ENCODE data around the gene PHLPP2. TPM values are rescaled to one million over a fixed set of nuclear protein-coding genes. Genes with fewer than 3 reads are reported as not detected.

The PHLPP2 gene
- total RNA-seq, 1 experiment from 2014 or later: 10.5 TPM

DNA sequence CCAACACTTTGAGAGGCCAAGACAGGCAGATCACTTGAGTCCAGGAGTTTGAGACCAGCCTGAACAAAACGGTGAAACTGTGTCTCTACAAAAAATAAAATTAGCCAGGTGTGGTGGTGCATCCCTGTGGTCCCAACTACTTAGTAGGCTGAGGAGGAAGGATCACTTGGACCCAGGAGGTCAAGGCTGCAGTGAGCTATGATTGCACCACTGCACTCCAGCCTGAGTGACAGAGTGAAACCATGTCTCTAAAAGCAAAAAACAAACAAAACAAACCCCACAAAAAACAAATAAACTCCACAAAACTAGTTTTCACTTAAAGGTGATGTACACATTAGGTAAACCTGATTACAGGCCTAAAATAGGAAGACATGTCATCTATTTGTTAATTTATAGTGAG is 58.2 kb downstream of the PHLPP2 start:
- ChIA-PET POLR2A (interaction anchor here (0.5 kb wide), 1 partner anchor 51 kb away, joined by 3 read pairs; no protein-coding TSS in a partner anchor), CTCF (interaction anchor here (1.0 kb wide), 1 partner anchor 79 kb away, joined by 3 read pairs; no protein-coding TSS in a partner anchor)
- intact Hi-C loops (cut with micrococcal nuclease): no loop called here
- Mint-ChIP-seq H3K9me3 (ENCODE audit: unreplicated experiment) (no peaks in the 10 kb centered on the region), H3K4me1 (ENCODE audit: insufficient read depth, unreplicated experiment) (no peaks in the 10 kb centered on the region), H3K27me3 (ENCODE audit: insufficient read depth, unreplicated experiment) (no peaks in the 10 kb centered on the region), H3K4me3 (ENCODE audit: unreplicated experiment) (no peak overlapping the region), H3K36me3 (ENCODE audit: insufficient read depth, unreplicated experiment) (peaks cover 62% of the 10 kb centered on the region), H3K27ac (ENCODE audit: low read depth, unreplicated experiment) (no peak overlapping the region)
- TF ChIP-seq, protein P1, sequence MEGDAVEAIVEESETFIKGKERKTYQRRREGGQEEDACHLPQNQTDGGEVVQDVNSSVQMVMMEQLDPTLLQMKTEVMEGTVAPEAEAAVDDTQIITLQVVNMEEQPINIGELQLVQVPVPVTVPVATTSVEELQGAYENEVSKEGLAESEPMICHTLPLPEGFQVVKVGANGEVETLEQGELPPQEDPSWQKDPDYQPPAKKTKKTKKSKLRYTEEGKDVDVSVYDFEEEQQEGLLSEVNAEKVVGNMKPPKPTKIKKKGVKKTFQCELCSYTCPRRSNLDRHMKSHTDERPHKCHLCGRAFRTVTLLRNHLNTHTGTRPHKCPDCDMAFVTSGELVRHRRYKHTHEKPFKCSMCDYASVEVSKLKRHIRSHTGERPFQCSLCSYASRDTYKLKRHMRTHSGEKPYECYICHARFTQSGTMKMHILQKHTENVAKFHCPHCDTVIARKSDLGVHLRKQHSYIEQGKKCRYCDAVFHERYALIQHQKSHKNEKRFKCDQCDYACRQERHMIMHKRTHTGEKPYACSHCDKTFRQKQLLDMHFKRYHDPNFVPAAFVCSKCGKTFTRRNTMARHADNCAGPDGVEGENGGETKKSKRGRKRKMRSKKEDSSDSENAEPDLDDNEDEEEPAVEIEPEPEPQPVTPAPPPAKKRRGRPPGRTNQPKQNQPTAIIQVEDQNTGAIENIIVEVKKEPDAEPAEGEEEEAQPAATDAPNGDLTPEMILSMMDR (IDR thresholded peaks at IDR 0.05; ENCODE audit: unreplicated experiment): no peak
- no TSS peak for BruUV-seq (replicated peaks)
- no peak for DNase-seq (ENCODE audit: unreplicated experiment)

DNA sequence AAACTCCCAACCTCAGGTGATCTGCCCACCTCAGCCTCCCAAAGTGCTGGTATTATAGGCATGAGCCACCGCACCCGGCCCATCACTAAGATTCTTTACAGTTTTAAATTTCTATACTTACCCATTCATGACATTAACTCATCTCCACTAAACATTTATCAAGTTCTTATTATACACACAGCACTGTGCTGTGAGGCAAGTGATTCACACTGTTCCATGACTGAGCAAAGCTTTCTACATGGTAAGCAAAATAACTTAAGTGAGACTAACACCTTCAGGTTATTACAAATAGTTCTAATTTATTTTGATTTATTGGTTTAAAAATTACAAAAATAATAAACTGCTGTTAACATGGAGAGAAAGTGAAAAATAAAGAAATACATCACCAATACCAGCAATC is 65.0 kb downstream of the PHLPP2 start:
- TF ChIP-seq, protein P1 (IDR thresholded peaks at IDR 0.05; ENCODE audit: unreplicated experiment): no peak
- Mint-ChIP-seq H3K27ac (ENCODE audit: low read depth, unreplicated experiment) (no peak overlapping the region), H3K27me3 (ENCODE audit: insufficient read depth, unreplicated experiment) (no peaks in the 10 kb centered on the region), H3K4me3 (ENCODE audit: unreplicated experiment) (no peak overlapping the region), H3K36me3 (ENCODE audit: insufficient read depth, unreplicated experiment) (peaks cover 76% of the 10 kb centered on the region), H3K4me1 (ENCODE audit: insufficient read depth, unreplicated experiment) (no peaks in the 10 kb centered on the region), H3K9me3 (ENCODE audit: unreplicated experiment) (no peaks in the 10 kb centered on the region)
- BruUV-seq (replicated peaks): no TSS peak
- intact Hi-C loops (cut with micrococcal nuclease): no loop called here
- DNase-seq (ENCODE audit: unreplicated experiment): no peak
- POLR2A ChIA-PET: interaction anchor here (0.7 kb wide), 1 partner anchor 32 kb away, joined by 3 read pairs; no protein-coding TSS in a partner anchor
- CTCF ChIA-PET: interaction anchor here (0.6 kb wide), 2 partner anchors 15 to 951 kb away, joined by 3 to 5 read pairs; no protein-coding TSS in a partner anchor

DNA sequence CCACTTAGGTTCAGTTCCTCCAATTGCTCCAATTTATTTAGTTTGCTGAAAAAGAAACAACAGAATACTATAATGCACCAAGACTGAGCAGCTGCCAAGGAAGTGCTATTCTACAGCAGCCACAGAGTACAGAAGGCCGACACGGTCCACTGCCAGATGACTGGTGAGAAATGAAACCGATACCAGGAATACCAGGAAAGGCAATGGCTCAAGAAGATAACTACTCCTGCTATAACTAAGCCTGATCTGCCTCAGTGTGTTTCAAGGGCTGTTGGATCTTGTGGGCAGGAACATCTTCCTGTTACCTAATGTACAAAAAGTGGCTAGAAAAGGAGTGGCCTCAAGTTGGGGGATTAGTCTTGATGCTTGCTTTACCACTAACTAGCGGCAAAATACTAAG is 65.7 kb downstream of the PHLPP2 start:
- TF ChIP-seq, protein P1 (IDR thresholded peaks at IDR 0.05; ENCODE audit: unreplicated experiment): no peak
- Mint-ChIP-seq H3K4me1 (ENCODE audit: insufficient read depth, unreplicated experiment) (no peaks in the 10 kb centered on the region), H3K4me3 (ENCODE audit: unreplicated experiment) (no peak overlapping the region), H3K9me3 (ENCODE audit: unreplicated experiment) (no peaks in the 10 kb centered on the region), H3K27ac (ENCODE audit: low read depth, unreplicated experiment) (no peak overlapping the region), H3K27me3 (ENCODE audit: insufficient read depth, unreplicated experiment) (no peaks in the 10 kb centered on the region), H3K36me3 (ENCODE audit: insufficient read depth, unreplicated experiment) (peaks cover 73% of the 10 kb centered on the region)
- intact Hi-C loops (cut with micrococcal nuclease): no loop called here
- DNase-seq (ENCODE audit: unreplicated experiment): no peak
- BruUV-seq (replicated peaks): no TSS peak
- POLR2A ChIA-PET: no interaction called here
- CTCF ChIA-PET: no interaction called here

DNA sequence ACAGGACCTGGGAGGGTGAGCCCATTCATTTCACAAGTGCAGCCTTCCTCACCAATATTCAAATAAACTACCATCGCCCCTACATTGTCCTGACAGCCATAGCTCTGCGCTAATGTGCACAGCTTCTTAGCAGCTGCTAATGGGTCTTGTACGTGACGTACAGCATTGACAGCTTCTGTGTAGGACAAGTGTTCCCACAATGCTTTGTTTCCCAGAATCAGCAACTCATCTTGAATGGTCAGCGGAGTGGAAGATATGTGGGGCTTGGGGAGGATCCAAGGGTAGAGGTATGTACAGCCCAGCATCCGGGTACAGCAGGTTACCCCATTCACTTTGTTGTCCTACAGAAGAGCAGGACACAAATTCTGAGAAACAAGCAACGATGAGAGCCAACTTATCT is 74.8 kb downstream of the PHLPP2 start:
- H3K9me3 Mint-ChIP-seq (ENCODE audit: unreplicated experiment): no peaks in the 10 kb centered on the region
- peaks cover 65% of the 10 kb centered on the region for H3K36me3 Mint-ChIP-seq (ENCODE audit: insufficient read depth, unreplicated experiment)
- DNase-seq (ENCODE audit: unreplicated experiment): no peak
- no peak overlapping the region for H3K27ac Mint-ChIP-seq (ENCODE audit: low read depth, unreplicated experiment)
- H3K27me3 Mint-ChIP-seq (ENCODE audit: insufficient read depth, unreplicated experiment): no peaks in the 10 kb centered on the region
- TF ChIP-seq, protein P1 (IDR thresholded peaks at IDR 0.05; ENCODE audit: unreplicated experiment): no peak
- H3K4me1 Mint-ChIP-seq (ENCODE audit: insufficient read depth, unreplicated experiment): no peaks in the 10 kb centered on the region
- ChIA-PET POLR2A (no interaction called here), CTCF (no interaction called here)
- no TSS peak for BruUV-seq (replicated peaks)
- H3K4me3 Mint-ChIP-seq (ENCODE audit: unreplicated experiment): no peak overlapping the region
- intact Hi-C loops (cut with micrococcal nuclease): loop anchor here (5.0 kb wide), 1 partner anchor 313 kb away; no protein-coding TSS in a partner anchor

All from MCF 10A (cell line).